Keratinocyte (primary cell): ENCODE results near the gene FGFBP1.

Source experiments
- CTCF ChIP-seq, 3 experiments: IDR thresholded peaks in 1 of 3; conservative IDR thresholded peaks in 1 of 3; optimal IDR thresholded peaks in 1 of 3; 2 replicates in 2 of 3; 3 replicates in 1 of 3; pipeline versions ENCODE3 to v1.5.1; 2011; ENCODE audit warnings: low read length in 3 of 3, mild to moderate bottlenecking in 3 of 3, moderate library complexity in 2 of 3, control low read depth in 1 of 3, inconsistent platforms in 1 of 3; ENCODE audit not compliant: insufficient read depth in 2 of 3; ENCODE audit errors: extremely low read depth in 1 of 3
- EZH2 ChIP-seq: IDR thresholded peaks from one replicate; pipeline ENCODE4 v1.6.1; 2012; ENCODE audit warnings: inconsistent platforms, mild to moderate bottlenecking, low read length, moderate library complexity

GRCh38 chr4:15951781-15952180 is 13.2 kb upstream of the FGFBP1 start:
- no peak for TF ChIP-seq CTCF (optimal IDR thresholded peaks at IDR 0.05 in 1 of 3, IDR thresholded peaks at IDR 0.05 in 1 of 3, conservative IDR thresholded peaks at IDR 0.05 in 1 of 3; ENCODE audit: extremely low read depth in 1 of 3, insufficient read depth in 2 of 3, low read length in 3 of 3)
- TF ChIP-seq EZH2 = no peak
